Stimulated activated CD4-positive, alpha-beta T cell treated with anti-CD3 and anti-CD28 coated beads, Interleukin-1b, Interleukin-23, amount 100 ng/mL, for 48 hours (primary cell): ENCODE measurements around the gene AP1B1.
"Not testable (repeated sequence)": the region's sequence is repeated elsewhere in the genome, so short reads cannot be mapped to it uniquely, and the experiment has no call there.

ENCODE experiments used
- DNase-seq: peaks from one replicate; pipeline ENCODE4 v3.0.0-alpha.2; 2020

AP1B1 gene

GRCh38 chr22:29346659-29347058 is 41.7 kb downstream of the AP1B1 start:
- no peak for DNase-seq

- no peak for DNase-seq
Observed at GRCh38 chr22:29345932-29346331, 42.4 kb downstream of the AP1B1 start.

- not testable (repeated sequence) for DNase-seq
Observed at GRCh38 chr22:29344889-29345288, 43.5 kb downstream of the AP1B1 start.

GRCh38 chr22:29344137-29344536 is 44.2 kb downstream of the AP1B1 start:
- DNase-seq = no peak

GRCh38 chr22:29343313-29343805 is 45.0 kb downstream of the AP1B1 start:
- DNase-seq = peak; percentile 24

- no peak for DNase-seq
Observed at GRCh38 chr22:29342577-29343312, 45.6 kb downstream of the AP1B1 start.

- no peak for DNase-seq
Observed at GRCh38 chr22:29342177-29342576, 46.2 kb downstream of the AP1B1 start.

GRCh38 chr22:29341849-29342127 is 46.6 kb downstream of the AP1B1 start:
- no peak for DNase-seq

- no peak for DNase-seq
Observed at GRCh38 chr22:29341056-29341848, 47.1 kb downstream of the AP1B1 start.

- no peak for DNase-seq
Observed at GRCh38 chr22:29340566-29340965, 47.8 kb downstream of the AP1B1 start.

GRCh38 chr22:29339381-29340235 is 48.8 kb downstream of the AP1B1 start:
- DNase-seq = no peak

- DNase-seq = no peak
Observed at GRCh38 chr22:29338398-29338797, 50.0 kb downstream of the AP1B1 start.

GRCh38 chr22:29337631-29338284 is 50.6 kb downstream of the AP1B1 start:
- DNase-seq = no peak

GRCh38 chr22:29336751-29337490 is 51.4 kb downstream of the AP1B1 start:
- no peak for DNase-seq

GRCh38 chr22:29335656-29336055 is 52.7 kb downstream of the AP1B1 start:
- no peak for DNase-seq

- no peak for DNase-seq
Observed at GRCh38 chr22:29334696-29335344, 53.5 kb downstream of the AP1B1 start.

- DNase-seq = no peak
Observed at GRCh38 chr22:29334148-29334547, 54.2 kb downstream of the AP1B1 start.

- no peak for DNase-seq
Observed at GRCh38 chr22:29332886-29333496, 55.4 kb downstream of the AP1B1 start.

- DNase-seq = no peak
Observed at GRCh38 chr22:29331658-29332300, 56.6 kb downstream of the AP1B1 start.

GRCh38 chr22:29331213-29331612 is 57.2 kb downstream of the AP1B1 start:
- no peak for DNase-seq

- DNase-seq = no peak
Observed at GRCh38 chr22:29330753-29331152, 57.6 kb downstream of the AP1B1 start.
